ENCODE data around the gene ZNF821. TPM values are rescaled to one million over a fixed set of nuclear protein-coding genes. Genes with fewer than 3 reads are reported as not detected.
A peak's percentile ranks its signal among the peaks of the same experiment; 100 is the strongest.
"Not testable (repeated sequence)": the region's sequence is repeated elsewhere in the genome, so short reads cannot be mapped to it uniquely, and the experiment has no call there.

Gene ZNF821
- total RNA-seq, 1 donor from 2014 or later, result 35.1 TPM

DNA sequence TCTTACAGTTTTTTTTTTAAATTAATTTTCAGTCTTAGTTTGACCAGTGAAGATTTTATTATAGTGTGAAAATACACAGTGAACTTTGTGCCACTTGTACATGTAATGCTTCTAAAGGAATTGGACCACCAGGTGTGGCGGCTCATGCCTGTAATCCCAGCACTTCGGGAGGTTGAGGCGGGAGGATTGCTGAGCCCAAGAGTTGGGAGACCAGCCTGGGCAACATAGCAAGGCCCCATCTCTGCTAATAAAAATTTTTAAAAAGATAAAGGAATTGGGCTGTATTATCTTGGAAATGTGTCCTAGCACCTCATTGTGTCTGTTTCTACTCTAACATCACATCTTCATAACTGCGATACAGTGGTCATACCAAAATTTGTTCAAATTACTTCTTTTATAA is 15.2 kb upstream of the ZNF821 start:
- DNase-seq, result no peak

DNA sequence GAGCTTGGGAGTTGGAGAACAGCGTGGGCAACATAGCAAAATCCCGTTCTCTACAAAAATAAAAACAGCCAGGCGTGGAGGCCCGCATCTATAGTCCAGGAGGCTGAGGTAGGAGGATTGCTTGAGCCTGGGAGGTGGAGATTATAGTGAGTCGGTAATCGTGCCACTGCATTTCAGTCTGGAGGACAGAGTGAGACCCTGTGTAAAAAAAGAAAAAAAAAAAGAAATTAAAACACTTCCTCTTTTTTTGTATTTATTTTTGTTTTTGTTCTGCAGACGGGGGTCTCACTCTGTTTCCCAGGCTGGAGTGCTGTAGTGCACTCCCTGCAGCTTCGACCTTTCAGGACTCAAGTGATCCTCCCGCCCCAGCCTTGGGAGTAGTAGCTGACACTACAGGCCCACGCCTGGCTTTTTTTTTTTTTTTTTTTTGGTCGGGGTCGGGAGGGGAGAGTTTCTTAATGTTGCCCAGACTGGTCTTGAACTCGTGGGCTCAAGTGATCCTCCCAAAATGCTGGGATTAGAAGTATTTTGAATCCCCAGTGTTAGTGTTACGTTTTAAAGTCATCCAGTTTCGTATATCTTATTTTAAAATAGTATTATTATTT is 12.9 kb upstream of the ZNF821 start:
- DNase-seq, result no peak

DNA sequence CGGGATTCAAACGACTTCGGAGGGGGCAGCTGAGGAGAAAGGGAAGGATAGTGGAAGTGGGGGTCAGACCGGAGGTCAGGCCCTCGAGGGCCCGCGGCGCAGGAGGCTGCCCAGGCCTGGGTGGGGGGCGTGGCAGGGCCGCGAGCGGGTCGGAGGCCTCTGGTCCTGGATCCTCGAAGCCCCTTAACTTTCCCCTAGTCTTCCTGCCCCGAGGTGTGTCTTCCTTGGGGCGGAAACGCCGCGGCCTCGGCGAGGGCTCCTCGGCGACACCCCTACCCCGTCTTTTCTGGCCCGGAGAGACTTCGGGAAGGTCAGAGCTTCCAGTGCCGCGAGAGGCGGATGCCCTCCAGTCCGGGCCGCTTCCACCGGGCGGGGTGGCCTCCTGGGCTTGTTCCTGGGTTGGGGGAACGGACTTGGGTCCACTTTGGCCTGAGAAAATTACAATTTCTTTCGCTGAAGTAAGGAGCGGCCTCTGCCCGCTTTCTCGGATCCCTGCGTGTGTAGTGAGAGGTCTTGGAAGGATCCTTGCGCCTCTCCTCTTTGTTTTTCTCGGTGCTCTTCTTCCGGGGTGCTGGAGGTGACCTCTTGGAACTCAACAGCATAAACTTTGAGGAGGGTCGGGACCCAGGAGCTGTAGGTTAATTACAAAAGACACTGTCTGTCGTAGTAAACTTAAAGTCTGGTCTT is 11.8 kb upstream of the ZNF821 start:
- DNase-seq, result peak; percentile 29

DNA sequence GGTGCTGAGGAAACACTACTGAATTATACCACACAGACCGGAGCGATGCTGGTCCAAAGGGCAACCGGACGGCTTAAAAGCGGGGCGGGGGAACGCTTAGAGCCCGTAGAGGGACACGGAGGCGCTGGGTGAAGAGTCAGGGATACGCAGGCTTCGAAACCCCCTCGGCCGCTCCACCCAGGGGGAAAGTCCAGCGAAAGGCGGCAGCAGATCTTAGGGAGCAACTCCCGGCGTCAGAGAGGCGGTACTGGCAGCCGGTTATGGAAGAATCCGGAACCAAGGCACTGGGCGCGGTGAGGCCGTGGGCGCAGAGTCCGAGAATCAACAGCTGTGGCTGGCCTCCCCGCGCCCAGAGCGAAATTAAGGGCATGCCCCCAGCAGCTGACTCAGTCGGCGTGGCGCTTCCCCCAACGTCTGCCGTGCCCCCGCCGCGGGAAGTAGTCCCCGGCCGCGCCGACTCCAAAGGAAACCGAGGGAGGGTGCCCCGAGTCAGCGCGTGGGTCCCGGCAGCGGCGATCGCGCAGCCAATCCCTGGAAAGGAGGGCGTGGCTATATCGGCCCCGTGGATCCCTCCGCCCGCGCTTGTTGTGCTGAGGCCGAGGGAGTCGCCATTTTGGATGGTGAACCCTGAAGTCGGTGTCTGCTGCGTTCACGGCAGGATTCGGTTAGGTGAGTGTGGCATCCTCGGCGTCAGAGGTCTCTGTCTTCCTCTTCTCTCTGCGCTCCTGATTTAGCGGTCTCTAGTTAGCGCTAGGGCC is 11.1 kb upstream of the ZNF821 start, which contains the start of gene IST1:
TSS of gene IST1 (plus strand) at position 611 of the 758 bp plus-strand sequence. CDS start 20,110 bp downstream, outside the sequence.
- peak; percentile 98 for DNase-seq

DNA sequence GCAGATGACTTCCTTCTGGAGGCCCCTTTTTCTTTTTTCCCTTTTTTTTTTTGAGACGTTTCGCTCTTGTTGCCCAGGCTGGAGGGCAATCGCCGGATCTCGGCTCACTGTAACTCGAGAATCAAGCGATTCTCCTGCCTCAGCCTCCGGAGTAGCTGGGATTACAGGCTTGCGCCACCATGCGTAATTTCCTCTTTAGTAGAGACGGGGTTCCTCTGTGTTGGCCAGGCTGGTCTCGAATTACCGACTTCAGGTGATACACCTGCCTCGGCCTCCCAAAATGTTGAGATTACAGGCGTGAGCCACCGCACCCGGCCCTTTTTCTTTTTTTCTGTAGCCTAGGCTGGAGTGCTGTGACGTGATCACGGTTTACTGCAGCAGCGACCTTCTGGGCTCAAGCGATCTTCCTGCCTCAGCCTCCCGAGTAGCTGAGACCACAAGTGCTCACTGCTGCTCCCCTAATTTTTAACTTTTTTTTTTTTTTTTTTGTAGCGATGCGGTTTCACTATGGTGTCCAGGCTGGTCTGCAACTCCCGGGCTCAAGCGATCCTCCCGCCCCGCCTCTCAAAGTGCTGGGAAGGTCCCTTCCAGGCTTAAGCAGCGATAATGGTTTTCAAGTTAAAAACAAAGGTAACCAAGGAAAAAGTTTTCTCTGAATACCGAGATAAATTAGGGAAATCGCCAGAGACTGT is 10.4 kb upstream of the ZNF821 start:
- DNase-seq, result peak; percentile 37

DNA sequence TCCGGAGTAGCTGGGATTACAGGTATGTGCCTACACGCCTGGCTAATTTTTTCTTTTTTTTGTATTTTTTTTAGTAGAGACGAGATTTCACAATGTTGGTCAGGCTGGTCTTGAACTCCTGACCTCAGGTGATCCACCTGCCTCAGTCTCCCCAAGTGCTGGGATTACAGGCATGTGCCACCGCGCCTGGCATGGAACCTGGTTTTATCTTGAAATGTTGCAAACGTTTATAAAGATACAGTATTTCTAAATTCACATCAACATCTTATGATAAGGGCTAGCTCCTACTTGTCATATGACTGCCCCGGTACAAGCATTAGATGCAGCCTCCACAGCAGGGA is 9.9 kb upstream of the ZNF821 start:
- no peak for DNase-seq

DNA sequence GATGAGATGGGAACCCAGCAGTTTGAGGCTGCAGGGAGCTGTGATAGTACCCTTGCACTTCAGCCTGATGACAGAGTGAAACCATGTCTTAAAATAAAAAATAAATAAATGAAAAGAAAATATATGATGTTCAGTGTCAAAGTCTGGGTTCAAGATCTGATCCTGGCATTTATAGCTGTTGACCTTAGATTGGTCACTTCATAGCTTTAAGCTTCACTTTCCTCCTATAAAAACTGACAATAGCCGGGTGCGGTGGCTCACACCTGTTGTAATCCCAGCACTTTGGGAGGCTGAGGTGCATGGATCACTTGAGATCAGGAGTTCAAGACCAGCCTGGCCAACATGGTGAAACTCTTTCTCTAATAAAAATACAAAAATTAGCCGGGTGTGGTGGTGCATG is 5.2 kb upstream of the ZNF821 start:
- no peak for DNase-seq

DNA sequence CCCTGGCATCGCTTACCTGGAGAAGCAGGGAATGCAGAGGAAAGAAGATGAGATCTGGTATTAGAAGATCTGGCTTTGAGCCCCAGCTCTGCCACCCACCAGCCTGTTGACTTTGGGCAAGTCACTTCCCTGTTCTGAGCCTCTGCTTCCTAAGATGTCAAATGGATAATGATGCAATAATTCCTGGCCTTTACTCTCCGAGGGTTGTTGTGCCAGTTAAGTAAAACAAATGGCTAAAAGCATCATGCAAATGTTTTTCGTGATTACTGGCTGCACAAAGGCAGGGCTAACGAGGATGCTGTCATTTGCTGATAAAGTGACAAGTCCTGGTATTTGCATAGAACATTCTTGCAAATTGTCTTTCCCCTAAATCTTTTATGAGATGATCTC is 1.3 kb upstream of the ZNF821 start:
- DNase-seq, result no peak

DNA sequence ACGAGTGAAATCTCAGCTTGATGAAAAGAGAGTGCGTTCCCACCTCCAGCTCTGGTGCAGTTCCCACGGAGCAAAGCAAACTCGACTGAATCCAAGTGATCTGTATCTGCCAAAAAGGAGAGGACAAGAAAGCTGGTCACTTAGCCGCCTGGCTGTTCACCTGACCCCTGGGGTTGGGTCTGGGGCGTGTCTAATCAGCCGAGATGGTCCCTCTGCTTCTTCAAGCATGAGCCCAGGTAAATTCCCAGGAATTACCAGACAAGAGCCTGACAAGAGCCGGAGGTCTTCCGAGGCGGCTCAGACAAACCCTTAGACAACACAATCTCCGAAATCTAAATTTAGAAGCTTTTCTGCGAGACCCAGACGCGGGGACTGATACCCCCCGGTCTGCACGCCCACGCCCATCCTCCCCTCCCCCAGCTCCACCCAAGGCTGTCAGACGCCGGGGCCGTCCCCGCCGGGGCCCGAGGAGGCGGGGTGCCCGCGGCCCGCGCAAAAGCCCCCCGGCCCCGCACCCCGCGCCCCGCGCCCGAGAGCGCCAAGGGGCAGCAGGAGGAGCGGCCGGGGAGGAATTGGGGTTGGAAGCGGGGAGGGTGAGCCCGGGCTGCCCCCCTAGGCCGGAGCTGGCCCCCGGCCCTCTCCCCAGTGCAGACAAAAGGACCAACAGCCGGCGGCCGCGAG is 674 bp downstream of the ZNF821 start:
- DNase-seq, result no peak

DNA sequence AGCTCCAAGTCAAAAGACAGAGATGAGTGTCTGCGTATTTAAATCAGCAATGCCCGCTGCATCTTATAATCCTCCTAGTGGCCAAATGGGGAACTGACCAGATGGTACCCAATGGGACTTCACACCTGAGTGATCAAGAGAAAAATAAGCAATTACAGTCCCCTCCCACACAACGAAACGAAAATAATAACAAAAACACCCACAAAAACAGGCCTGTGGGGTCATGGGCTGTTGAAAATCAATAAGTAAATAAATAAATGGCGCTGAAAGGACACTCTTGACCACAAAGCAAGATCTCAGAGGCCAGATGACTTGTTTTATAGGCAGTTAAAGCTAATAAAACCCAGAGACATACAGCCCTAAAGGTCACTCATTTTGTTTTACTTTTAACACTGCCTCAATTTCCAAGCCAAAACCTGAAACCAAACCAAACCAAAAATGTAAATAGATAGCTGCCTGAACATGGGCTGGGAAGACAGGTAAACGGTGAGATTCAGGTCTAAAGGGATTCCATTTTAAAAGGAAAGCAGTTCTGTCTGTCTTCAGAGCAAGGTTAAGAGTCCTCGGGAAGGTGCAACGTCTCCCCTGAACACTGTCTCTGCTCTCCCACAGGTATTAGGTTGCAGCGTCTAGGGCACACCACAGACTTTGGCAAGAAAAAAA is 1.3 kb downstream of the ZNF821 start:
- DNase-seq, result peak; percentile 34

DNA sequence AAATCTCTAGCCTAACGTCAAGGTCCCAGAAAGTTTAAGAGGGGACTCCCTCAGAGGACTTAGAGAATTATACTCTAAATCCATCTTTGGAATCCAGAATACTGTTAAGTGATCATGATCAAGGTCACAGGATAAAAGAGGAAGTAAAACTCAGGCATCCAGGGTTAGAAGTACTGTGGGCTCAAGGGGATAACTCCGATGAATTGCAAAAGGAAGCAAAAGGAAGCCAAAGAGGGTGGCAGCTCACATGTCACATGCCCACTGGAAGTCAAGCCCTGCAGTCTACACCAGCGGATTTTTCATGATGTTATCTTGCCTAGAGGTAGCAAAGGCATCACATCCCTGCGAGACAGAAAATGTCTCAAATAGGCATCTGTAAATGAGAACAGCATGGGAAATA is 3.8 kb downstream of the ZNF821 start:
- no peak for DNase-seq

DNA sequence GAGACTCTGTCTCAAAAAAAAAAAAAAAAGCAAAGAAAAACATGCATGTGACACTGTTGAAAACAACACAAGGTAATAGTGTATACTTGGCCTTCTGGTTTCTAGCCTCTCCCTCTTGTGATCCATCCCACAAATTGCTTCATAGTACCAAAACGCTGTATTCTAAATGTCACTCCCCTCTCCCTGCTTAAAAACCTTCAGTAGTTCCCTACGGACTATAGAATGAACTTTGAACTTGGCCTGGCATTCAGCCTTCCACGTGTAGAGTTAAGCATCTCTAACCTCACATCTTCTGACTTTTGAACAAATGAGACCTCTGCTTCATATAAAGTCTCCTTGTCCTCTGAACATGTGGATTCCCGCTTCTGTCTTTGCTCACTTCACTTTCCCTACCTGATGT is 5.1 kb downstream of the ZNF821 start:
- DNase-seq, result no peak

DNA sequence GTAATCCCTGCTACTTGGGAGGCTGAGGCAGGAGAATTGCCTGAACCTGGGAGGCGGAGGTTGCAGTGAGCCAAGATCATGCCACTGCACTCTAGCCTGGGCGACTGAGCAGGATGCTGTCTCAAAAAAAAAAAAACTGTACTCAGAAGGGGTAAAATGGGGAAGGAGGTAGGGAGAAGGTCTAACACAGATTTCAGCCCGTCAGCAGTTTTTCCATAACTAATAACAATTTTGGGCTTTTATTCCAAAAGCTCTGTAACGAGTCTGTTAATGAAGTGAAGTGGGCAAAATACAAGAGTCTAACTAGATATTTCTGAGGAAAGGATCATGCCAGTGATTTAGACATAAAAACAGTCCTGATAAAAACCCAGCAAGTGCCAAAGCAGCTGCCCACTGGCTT is 10.8 kb downstream of the ZNF821 start:
- DNase-seq, result no peak

DNA sequence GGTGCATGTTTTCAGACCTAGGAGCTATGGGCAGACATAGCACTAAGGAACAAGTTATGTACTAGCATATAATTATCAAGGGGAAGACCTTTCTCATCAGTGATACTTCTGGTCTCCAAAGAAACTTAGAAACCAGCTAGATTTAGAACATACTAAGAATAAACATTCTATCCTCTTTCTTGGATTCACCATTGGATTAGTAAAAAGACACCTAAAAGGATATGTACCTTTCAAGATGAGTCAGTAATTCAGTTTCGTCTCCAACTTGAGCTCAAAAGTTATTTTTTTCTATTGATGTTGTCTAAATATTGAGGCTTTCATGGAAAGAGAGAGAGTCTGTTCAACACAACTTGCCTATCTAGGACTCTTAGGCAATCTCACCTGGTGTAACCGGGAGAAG is 13.2 kb downstream of the ZNF821 start:
- DNase-seq, result no peak

DNA sequence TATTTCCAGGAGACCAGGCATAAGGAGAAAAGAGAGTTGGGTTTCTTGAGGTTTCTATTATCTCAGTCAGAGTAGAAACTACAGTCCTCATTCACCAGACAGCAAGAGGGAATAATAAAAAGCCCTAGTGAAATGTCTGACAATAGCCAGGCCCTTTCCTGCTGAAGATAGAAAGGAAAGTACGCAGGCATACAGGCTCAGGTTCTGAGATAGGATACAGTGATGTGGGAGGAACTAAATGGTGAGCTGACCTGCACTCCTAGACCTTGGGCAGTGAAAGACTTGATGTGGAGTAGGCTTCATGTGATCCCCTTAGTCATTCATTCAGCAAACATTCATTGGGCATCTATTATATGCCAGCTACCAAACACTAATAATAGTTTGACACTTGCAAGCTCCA is 14.9 kb downstream of the ZNF821 start:
- no peak for DNase-seq

DNA sequence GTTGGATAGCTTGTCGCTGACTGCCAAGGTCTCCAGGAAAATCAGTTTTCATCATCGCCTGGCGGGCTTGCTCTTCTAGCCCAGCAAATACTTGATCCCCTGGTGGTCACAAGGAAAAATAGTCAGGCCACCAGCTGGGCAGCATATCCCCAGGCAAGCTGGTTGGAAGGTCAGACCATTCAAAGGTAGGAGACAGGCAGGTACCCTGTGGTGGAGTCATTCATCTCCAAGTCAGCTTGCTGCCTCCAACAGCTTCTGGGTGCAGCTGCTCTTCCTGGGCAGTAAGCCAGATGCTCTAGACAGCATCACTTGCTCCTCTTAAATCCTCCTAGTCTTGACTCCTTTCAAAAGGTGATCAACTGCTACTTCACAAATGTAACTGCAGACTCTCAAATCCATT is 16.0 kb downstream of the ZNF821 start:
- no peak for DNase-seq

DNA sequence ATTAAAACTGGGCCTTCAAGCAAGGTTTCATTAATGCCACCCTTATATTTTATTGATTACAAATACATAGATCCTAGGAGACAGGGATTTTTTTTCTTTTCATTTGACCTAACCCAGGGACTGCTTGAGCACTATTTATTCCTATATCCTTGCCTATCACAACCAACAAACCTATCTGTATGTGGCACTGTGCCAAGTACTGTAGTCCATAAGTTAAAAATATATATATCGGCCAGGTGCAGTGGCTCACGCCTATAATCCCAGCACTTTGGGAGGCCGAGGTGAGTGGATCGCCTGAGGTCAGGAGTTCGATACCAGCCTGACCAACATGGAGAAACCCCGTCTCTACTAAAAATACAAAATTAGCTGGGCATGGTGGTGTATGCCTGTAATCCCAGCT is 16.8 kb downstream of the ZNF821 start:
- DNase-seq, result not testable (repeated sequence)

DNA sequence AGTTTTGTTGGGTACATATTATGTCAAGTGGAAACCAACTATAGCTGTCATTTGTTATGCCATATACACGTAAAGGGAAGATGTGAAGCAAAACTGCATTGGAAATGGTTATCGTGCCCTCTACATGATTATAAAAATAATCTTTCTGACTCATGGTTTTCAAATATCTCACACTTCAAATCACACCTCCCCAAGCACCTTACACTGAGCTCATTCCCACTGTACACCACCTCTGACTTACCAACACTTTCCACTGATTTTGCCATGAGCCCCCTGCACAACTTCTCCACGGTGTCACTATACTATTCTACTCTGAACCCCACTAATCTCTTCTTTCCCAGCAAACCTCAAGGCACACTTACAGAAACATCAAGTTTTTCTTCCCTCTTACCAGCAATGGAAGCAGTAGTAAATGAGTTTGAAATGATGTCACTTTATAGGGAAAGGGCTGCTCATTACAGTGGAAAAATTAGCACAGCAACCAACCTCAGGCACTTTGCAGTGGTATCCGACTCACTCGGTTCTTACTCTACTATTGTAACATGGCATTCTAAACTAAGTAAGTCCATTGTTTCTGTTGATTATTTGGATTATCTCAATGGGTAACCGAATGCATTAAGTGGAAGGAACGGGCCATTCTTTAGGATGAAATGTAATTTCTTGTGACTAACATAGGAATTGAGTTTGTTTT is 18.7 kb downstream of the ZNF821 start:
- DNase-seq, result no peak

DNA sequence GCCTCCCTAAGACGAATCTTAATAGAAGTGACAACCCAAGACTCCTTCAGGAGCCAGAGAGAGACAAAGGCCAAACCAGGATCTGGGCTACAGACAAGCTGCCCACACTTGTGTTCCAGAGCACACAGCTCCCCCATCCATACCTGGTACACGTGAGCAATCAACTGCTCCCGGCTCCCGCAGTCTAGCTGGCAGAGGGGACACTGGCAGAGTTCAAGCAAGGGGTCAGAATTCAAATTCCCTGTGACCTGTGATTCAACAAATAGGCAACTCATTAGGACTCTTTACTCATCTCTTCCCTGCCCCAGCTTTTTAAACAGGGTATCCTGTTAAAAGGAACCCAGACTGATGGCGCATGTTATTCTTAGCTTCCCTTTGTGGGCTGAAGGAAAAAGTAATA is 20.0 kb downstream of the ZNF821 start:
- no peak for DNase-seq

DNA sequence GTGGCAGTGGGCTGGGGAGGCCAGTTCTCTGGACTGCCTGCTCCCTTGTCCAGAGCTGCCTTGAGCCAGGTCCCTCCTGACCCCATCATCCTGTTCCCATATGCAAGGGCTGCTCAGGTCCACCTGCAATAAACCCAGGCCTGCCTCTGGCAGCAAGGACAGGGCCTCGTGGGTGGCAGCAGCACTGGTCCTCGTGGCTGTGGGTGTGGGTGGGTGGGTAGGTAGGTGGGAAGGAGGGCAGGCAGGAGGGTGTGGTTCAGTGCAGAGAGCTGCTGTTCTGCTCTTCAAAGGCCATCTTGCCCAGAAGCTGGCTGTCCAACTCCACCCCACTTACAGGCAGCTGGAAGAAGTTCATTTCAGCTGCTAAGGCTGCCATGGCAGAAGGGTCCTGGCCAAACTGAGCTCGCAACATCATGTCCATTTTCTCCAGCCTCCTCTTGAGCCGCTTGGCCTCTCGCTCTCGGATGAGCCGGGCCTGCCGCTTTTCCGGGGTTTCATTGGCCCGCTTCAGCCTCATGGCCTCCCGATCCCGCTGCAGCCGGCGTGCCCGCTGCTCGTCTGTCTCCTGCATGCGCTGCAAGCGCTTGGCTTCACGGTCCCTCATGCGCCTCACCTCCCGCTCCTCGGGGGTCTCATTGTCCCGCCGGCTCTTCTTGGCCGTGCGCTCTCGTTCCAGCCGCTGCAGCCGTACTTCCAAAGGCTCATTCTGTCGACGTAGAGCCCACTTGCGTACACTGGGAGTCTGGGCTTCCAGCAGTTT is 24.0 kb downstream of the ZNF821 start:
- DNase-seq, result no peak
